Endothelial cell of umbilical vein (primary cell): Measurements from ENCODE around the gene RMND5B. TPM values are rescaled to one million over a fixed set of nuclear protein-coding genes. Genes with fewer than 3 reads are reported as not detected.

Experiments used
- BruUV-seq: library from RNA; stranded (reverse); fragments of 400-500 nt; replicated peaks from 2 replicates; lab custom pipeline; 2021; lab: Mats Ljungman, UMichigan
- CTCF ChIA-PET: fragments of 300-600, 350-600 bp; sonication (Branson Sonifier 250); formaldehyde crosslinking; loops from one replicate; lab custom pipeline; 2021; ENCODE audit warnings: antibody characterized with exemption, inconsistent platforms; lab: Charles Lee
- POLR2A ChIA-PET: fragments of 300-600, 350-600 bp; sonication (Branson Sonifier 250); formaldehyde crosslinking; loops from one replicate; lab custom pipeline; 2021; ENCODE audit warnings: antibody characterized with exemption, inconsistent platforms; lab: Charles Lee
- DNase-seq: peaks from one replicate; pipeline ENCODE4 v3.0.0-alpha.2; 2011; ENCODE audit warnings: low read depth, low spot score
- FAIRE-seq: peaks from 2 replicates; lab custom pipeline; 2011; peaks lifted over from hg19 to GRCh38; lab: Jason Lieb, UNC
- H2AFZ ChIP-seq: 2 replicates; pipeline ENCODE4 v1.6.0; 2012; ENCODE audit warnings: low read depth, low read length, control low read depth, inconsistent platforms
- H3K27ac ChIP-seq: 2 replicates; pipeline ENCODE4 v1.5.1; 2011; ENCODE audit warnings: low read depth, mild to moderate bottlenecking, control low read depth, low read length, moderate library complexity; ENCODE audit not compliant: insufficient read depth
- H3K27me3 ChIP-seq, 2 experiments: 2 replicates each; pipeline versions ENCODE4 v1.6.0 to v1.6.1; 2011; ENCODE audit warnings: low read length in 2 of 2, mixed read lengths in 1 of 2; ENCODE audit not compliant: control insufficient read depth in 2 of 2, insufficient read depth in 2 of 2
- H3K36me3 ChIP-seq, 2 experiments: 2 replicates in 1 of 2; 3 replicates in 1 of 2; pipeline ENCODE4 v1.5.1; 2011; ENCODE audit warnings: low read length in 2 of 2, mild to moderate bottlenecking in 1 of 2, moderate library complexity in 1 of 2; ENCODE audit not compliant: control insufficient read depth in 2 of 2, insufficient read depth in 2 of 2; ENCODE audit errors: extremely low read depth in 1 of 2
- H3K4me1 ChIP-seq: 3 replicates; pipeline ENCODE4 v1.5.1; 2011; ENCODE audit warnings: mild to moderate bottlenecking, low read length; ENCODE audit not compliant: control insufficient read depth, insufficient read depth; ENCODE audit errors: extremely low read depth
- H3K4me2 ChIP-seq: 2 replicates; pipeline ENCODE4 v1.6.1; 2011; ENCODE audit warnings: low read length, control low read depth, mixed read lengths; ENCODE audit not compliant: insufficient read depth
- H3K4me3 ChIP-seq, 3 experiments: fragments of 200-600 bp in 1 of 3; sonication (generic), shearing (Covaris generic) in 1 of 3; replicated peaks in 1 of 3; 2 replicates each; pipeline ENCODE4 v1.5.1; 2011 to 2016; ENCODE audit warnings: control low read depth in 3 of 3, low read length in 3 of 3, mild to moderate bottlenecking in 2 of 3, inconsistent platforms in 1 of 3, low read depth in 1 of 3, moderate library complexity in 1 of 3; ENCODE audit not compliant: insufficient read depth in 1 of 3
- H3K79me2 ChIP-seq: 2 replicates; pipeline ENCODE4 v1.6.0; 2012; ENCODE audit warnings: low read length, inconsistent platforms; ENCODE audit not compliant: control insufficient read depth, insufficient read depth
- H3K9ac ChIP-seq: replicated peaks from 2 replicates; pipeline ENCODE3; 2011; ENCODE audit warnings: low read length, control low read depth; ENCODE audit not compliant: insufficient read depth; ENCODE audit errors: extremely low read depth
- H3K9me1 ChIP-seq: replicated peaks from 3 replicates; pipeline ENCODE4 v1.6.0; 2011; ENCODE audit warnings: mild to moderate bottlenecking, low read length; ENCODE audit not compliant: control insufficient read depth, insufficient read depth; ENCODE audit errors: extremely low read depth
- H3K9me3 ChIP-seq: replicated peaks from 2 replicates; pipeline ENCODE4 v1.5.1; 2012; ENCODE audit warnings: low read length, inconsistent platforms; ENCODE audit not compliant: control insufficient read depth, insufficient read depth
- H4K20me1 ChIP-seq: replicated peaks from 2 replicates; pipeline ENCODE3; 2011; ENCODE audit warnings: mild to moderate bottlenecking, low read length; ENCODE audit not compliant: control insufficient read depth, insufficient read depth; ENCODE audit errors: extremely low read depth
- EZH2 ChIP-seq: IDR thresholded peaks from 2 replicates; pipeline ENCODE4 v1.6.1; 2012; ENCODE audit warnings: borderline replicate concordance, low read depth, mild to moderate bottlenecking, moderate library complexity, low read length, inconsistent platforms; ENCODE audit not compliant: severe bottlenecking
- FOS ChIP-seq: IDR thresholded peaks from 2 replicates; pipeline ENCODE4 v1.6.1; 2011; ENCODE audit warnings: mild to moderate bottlenecking, low read length, moderate library complexity, borderline replicate concordance; ENCODE audit not compliant: insufficient read depth
- GATA2 ChIP-seq: IDR thresholded peaks from 2 replicates; pipeline ENCODE4 v1.7.0; 2011; ENCODE audit warnings: low read depth, mild to moderate bottlenecking, moderate library complexity, mixed read lengths, low read length; ENCODE audit not compliant: insufficient read length, insufficient read depth
- JUN ChIP-seq: IDR thresholded peaks from 2 replicates; pipeline ENCODE4 v1.6.1; 2011; ENCODE audit warnings: borderline replicate concordance, low read depth; ENCODE audit not compliant: insufficient read length, insufficient read depth
- MYC ChIP-seq: IDR thresholded peaks from one replicate; pipeline ENCODE4 v1.6.1; 2011; ENCODE audit warnings: mild to moderate bottlenecking, low read depth, low read length
- POLR2A ChIP-seq: IDR thresholded peaks from 2 replicates; pipeline ENCODE4 v1.6.1; 2012; ENCODE audit warnings: low read depth, mild to moderate bottlenecking, control low read depth, low read length
- POLR2AphosphoS5 ChIP-seq: IDR thresholded peaks from 2 replicates; pipeline ENCODE4 v1.6.1; 2012; ENCODE audit warnings: low read depth, mild to moderate bottlenecking, control low read depth, low read length, moderate library complexity; ENCODE audit not compliant: insufficient read depth
- dilution Hi-C: fragments of 300-500 bp; cut with MboI; formaldehyde crosslinking; loops from one replicate; pipeline ENCODE4 v1.15.0; 2019; ENCODE audit warnings: low sequenced_read_pairs; ENCODE audit not compliant: extremely low pct_ligation_motif_present
- intact Hi-C: fragments of 100-400 bp; cut with micrococcal nuclease; formaldehyde crosslinking; loops from one replicate; pipeline ENCODE4 v1.10.0; 2022
- polyA plus RNA-seq, 4 experiments: library from polyadenylated mRNA; depleted of rRNA in 3 of 4; stranded (reverse) in 3 of 4; unstranded in 1 of 4; fragments of >200 nt; gene quantifications; 2 replicates each; pipeline versions ENCODE4 v1.2.1 to v1.2.3, GENCODE V29; 2011 to 2012; ENCODE audit warnings: missing spikeins in 1 of 4
- total RNA-seq: library from RNA; stranded (reverse); gene quantifications from 2 replicates; pipeline ENCODE4 v1.2.3, GENCODE V29; 2021
- TF ChIP-seq, protein P1 (sequence below): IDR thresholded peaks from 2 replicates; pipeline ENCODE4 v1.6.1; 2011; ENCODE audit not compliant: insufficient read depth, insufficient read length
- TF ChIP-seq, protein P2 (sequence below), 2 donors: IDR thresholded peaks; 1 replicate in 1 of 2; 2 replicates in 1 of 2; pipeline ENCODE4 v1.5.1; 2011; ENCODE audit warnings: low read length in 2 of 2, mild to moderate bottlenecking in 2 of 2, moderate library complexity in 2 of 2, control low read depth in 1 of 2, inconsistent platforms in 1 of 2, low read depth in 1 of 2; ENCODE audit not compliant: insufficient read depth in 1 of 2; ENCODE audit errors: extremely low read depth in 1 of 2

RMND5B gene
- total and polyA plus RNA-seq, 2 donors (not counting 3 experiments of a cell fraction or from before 2014, with no cell fraction given), result 38.2 to 40.2 TPM

DNA sequence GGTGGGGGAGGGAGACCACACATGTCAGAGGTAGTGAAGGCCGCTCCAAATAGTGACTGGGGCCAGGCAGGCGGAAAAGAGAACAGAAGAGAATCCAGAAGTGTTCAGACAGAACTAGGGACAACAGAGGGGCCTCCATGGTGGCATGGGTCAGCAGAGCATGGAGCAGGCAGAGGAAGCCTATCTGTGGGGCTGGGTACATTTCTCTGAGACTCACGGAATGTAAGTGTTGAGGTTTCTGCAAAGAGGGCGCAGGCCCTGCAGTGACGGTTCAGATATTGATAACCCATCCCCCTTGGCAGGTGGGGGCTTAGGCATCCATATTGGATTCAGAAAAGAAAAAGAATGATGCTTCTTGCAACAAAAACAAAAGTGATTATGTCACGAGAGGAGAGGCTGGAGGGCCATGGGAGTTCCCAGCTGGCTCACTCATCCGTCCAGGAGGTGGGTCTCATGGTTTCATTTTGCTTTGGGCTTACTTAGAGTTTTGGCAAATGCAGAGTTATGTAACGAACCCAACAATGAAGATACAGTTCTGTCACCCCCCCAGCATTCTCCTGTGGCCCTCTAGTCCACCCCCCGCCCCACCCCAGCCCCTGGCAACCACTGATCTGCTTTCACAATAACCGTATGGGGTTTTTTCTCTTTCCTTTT lies 5.4 kb upstream of the RMND5B start:
- POLR2A ChIA-PET, result interaction anchor here (0.6 to 0.7 kb wide), 2 partner anchors 9 to 20 kb away, joined by 3 to 6 read pairs; no protein-coding TSS in a partner anchor
- no peak for DNase-seq

More for the DNA sequence above, 5.4 kb upstream of the RMND5B start:
- CTCF ChIA-PET, result interaction anchor here (1.3 kb wide), 2 partner anchors 9 to 49 kb away, joined by 3 to 7 read pairs; no protein-coding TSS in a partner anchor
- FAIRE-seq, result no peak
- no peaks in the 10 kb centered on the region for H3K27me3 ChIP-seq
- intact Hi-C loops (no loop called here), dilution Hi-C loops (no loop called here)
- peaks cover 10% of the 10 kb centered on the region for H3K4me1 ChIP-seq
- H3K4me2 ChIP-seq, result no peak overlapping the region
- H4K20me1 ChIP-seq, result no peaks in the 10 kb centered on the region
- no peaks in the 10 kb centered on the region for H3K9me1 ChIP-seq
- no peaks in the 10 kb centered on the region for H3K79me2 ChIP-seq
- TF ChIP-seq FOS, result no peak
- TF ChIP-seq JUN, result no peak
- no peak for TF ChIP-seq POLR2A
- TF ChIP-seq, protein P1, sequence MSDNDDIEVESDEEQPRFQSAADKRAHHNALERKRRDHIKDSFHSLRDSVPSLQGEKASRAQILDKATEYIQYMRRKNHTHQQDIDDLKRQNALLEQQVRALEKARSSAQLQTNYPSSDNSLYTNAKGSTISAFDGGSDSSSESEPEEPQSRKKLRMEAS, result no peak
- no peak for TF ChIP-seq GATA2
- TF ChIP-seq, protein P2, sequence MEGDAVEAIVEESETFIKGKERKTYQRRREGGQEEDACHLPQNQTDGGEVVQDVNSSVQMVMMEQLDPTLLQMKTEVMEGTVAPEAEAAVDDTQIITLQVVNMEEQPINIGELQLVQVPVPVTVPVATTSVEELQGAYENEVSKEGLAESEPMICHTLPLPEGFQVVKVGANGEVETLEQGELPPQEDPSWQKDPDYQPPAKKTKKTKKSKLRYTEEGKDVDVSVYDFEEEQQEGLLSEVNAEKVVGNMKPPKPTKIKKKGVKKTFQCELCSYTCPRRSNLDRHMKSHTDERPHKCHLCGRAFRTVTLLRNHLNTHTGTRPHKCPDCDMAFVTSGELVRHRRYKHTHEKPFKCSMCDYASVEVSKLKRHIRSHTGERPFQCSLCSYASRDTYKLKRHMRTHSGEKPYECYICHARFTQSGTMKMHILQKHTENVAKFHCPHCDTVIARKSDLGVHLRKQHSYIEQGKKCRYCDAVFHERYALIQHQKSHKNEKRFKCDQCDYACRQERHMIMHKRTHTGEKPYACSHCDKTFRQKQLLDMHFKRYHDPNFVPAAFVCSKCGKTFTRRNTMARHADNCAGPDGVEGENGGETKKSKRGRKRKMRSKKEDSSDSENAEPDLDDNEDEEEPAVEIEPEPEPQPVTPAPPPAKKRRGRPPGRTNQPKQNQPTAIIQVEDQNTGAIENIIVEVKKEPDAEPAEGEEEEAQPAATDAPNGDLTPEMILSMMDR (IDR thresholded peaks at IDR 0.05; ENCODE audit: extremely low read depth in 1 of 2, insufficient read depth in 1 of 2, low read depth in 1 of 2, low read length in 2 of 2), result no peak
- TF ChIP-seq MYC, result no peak
- no peak for TF ChIP-seq EZH2
- no peak for TF ChIP-seq POLR2AphosphoS5
- no peak overlapping the region for H3K9ac ChIP-seq
- peaks cover 0 to 18% of the 10 kb centered on the region in 2 experiments for H3K36me3 ChIP-seq
- no peak overlapping the region for H3K27ac ChIP-seq
- no peak overlapping the region for H2AFZ ChIP-seq
- H3K4me3 ChIP-seq, result no peak overlapping the region
- BruUV-seq, result no TSS peak
- H3K9me3 ChIP-seq, result no peaks in the 10 kb centered on the region
